ENCODE measurements around the gene NEDD4.
"Not testable (repeated sequence)": the region's sequence is repeated elsewhere in the genome, so short reads cannot be mapped to it uniquely, and the experiment has no call there.

NEDD4 gene

GRCh38 chr15:55824857-55825613 is 168.4 kb downstream of the NEDD4 start:
- DNase-seq (ENCODE audit: low read depth), result no peak

- no peak for DNase-seq (ENCODE audit: low read depth)
Measured at GRCh38 chr15:55823699-55824340, 169.6 kb downstream of the NEDD4 start.

GRCh38 chr15:55823191-55823670 is 170.2 kb downstream of the NEDD4 start:
- DNase-seq (ENCODE audit: low read depth), result no peak

GRCh38 chr15:55821740-55822139 is 171.7 kb downstream of the NEDD4 start:
- not testable (repeated sequence) for DNase-seq (ENCODE audit: low read depth)

GRCh38 chr15:55820043-55820442 is 173.4 kb downstream of the NEDD4 start:
- no peak for DNase-seq (ENCODE audit: low read depth)

GRCh38 chr15:55819397-55820034 is 173.9 kb downstream of the NEDD4 start:
- DNase-seq (ENCODE audit: low read depth), result no peak

- no peak for DNase-seq (ENCODE audit: low read depth)
Measured at GRCh38 chr15:55816017-55816416, 177.4 kb downstream of the NEDD4 start.

- DNase-seq (ENCODE audit: low read depth), result no peak
Measured at GRCh38 chr15:55802600-55803376, 190.6 kb downstream of the NEDD4 start.

- DNase-seq (ENCODE audit: low read depth), result no peak
Measured at GRCh38 chr15:55800216-55800615, 193.2 kb downstream of the NEDD4 start.

GRCh38 chr15:55799291-55800212 is 193.9 kb downstream of the NEDD4 start:
- no peak for DNase-seq (ENCODE audit: low read depth)

- no peak for DNase-seq (ENCODE audit: low read depth)
Measured at GRCh38 chr15:55796321-55796965, 197.0 kb downstream of the NEDD4 start.

GRCh38 chr15:55795031-55795430 is 198.4 kb downstream of the NEDD4 start:
- no peak for DNase-seq (ENCODE audit: low read depth)

GRCh38 chr15:55791551-55792400 is 201.6 kb downstream of the NEDD4 start:
- no peak for DNase-seq (ENCODE audit: low read depth)

- peak; percentile 28 for DNase-seq (ENCODE audit: low read depth)
Measured at GRCh38 chr15:55789066-55789660, 204.2 kb downstream of the NEDD4 start.

GRCh38 chr15:55786341-55786740 is 207.1 kb downstream of the NEDD4 start:
- no peak for DNase-seq (ENCODE audit: low read depth)

GRCh38 chr15:55785593-55785992 is 207.8 kb downstream of the NEDD4 start:
- not testable (repeated sequence) for DNase-seq (ENCODE audit: low read depth)

GRCh38 chr15:55784286-55784685 is 209.1 kb downstream of the NEDD4 start:
- no peak for DNase-seq (ENCODE audit: low read depth)

- DNase-seq (ENCODE audit: low read depth), result no peak
Measured at GRCh38 chr15:55782901-55783300, 210.5 kb downstream of the NEDD4 start.

- no peak for DNase-seq (ENCODE audit: low read depth)
Measured at GRCh38 chr15:55780292-55780691, 213.1 kb downstream of the NEDD4 start.
